Tibial nerve (tissue), 4 donors: ENCODE data around the gene WWC1.

Experiments used
- CTCF ChIP-seq, 5 experiments: fragments of 200-600 bp in 3 of 5; fragments of 450-650 bp in 2 of 5; sonication (generic) in 3 of 5; IDR thresholded peaks; one replicate each; pipeline ENCODE4 v1.5.1; 2016 to 2019; ENCODE audit warnings: antibody characterized with exemption in 5 of 5, mild to moderate bottlenecking in 3 of 5, moderate library complexity in 2 of 5
- EP300 ChIP-seq, 2 donors: sonication (generic); formaldehyde crosslinking; IDR thresholded peaks; one replicate each; pipeline ENCODE4 v1.6.1; 2017; ENCODE audit warnings: antibody characterized with exemption in 2 of 2, mild to moderate bottlenecking in 1 of 2
- POLR2A ChIP-seq, 2 donors: fragments of 450-650 bp; IDR thresholded peaks; one replicate each; pipeline ENCODE4 v1.6.1; 2017; ENCODE audit warnings: antibody characterized with exemption in 2 of 2, mild to moderate bottlenecking in 2 of 2, moderate library complexity in 2 of 2

GRCh38 chr5:168342151-168342825 is 50.8 kb downstream of the WWC1 start:
- TF ChIP-seq CTCF (IDR thresholded peaks at IDR 0.05) (no peak), POLR2A (IDR thresholded peaks at IDR 0.05) (no peak), EP300 (IDR thresholded peaks at IDR 0.05) (no peak)
